Stimulated activated CD4-positive, alpha-beta T cell treated with anti-CD3 and anti-CD28 coated beads, Interleukin-4, amount 100 ng/mL, for 24 hours (primary cell): ENCODE measurements around the gene STK32C.
A peak's percentile ranks its signal among the peaks of the same experiment; 100 is the strongest.

Source experiments
- DNase-seq: peaks from one replicate; pipeline ENCODE4 v3.0.0-alpha.2; 2020

Gene STK32C

GRCh38 chr10:132205650-132206376 is 101.9 kb downstream of the STK32C start:
- no peak for DNase-seq

GRCh38 chr10:132204781-132205473 is 102.8 kb downstream of the STK32C start:
- no peak for DNase-seq

GRCh38 chr10:132204078-132204780 is 103.5 kb downstream of the STK32C start:
- no peak for DNase-seq

GRCh38 chr10:132203256-132204077 is 104.3 kb downstream of the STK32C start:
- no peak for DNase-seq

GRCh38 chr10:132202070-132202970 is 105.4 kb downstream of the STK32C start:
- DNase-seq, result no peak

GRCh38 chr10:132201111-132201969 is 106.4 kb downstream of the STK32C start:
- no peak for DNase-seq

GRCh38 chr10:132200344-132201110 is 107.2 kb downstream of the STK32C start:
- no peak for DNase-seq

GRCh38 chr10:132199854-132200311 is 107.9 kb downstream of the STK32C start:
- DNase-seq, result no peak

GRCh38 chr10:132199268-132199853 is 108.4 kb downstream of the STK32C start:
- no peak for DNase-seq

- DNase-seq, result no peak
These were observed 109.2 kb downstream of the STK32C start for GRCh38 chr10:132198381-132199181.

GRCh38 chr10:132198068-132198370 is 109.7 kb downstream of the STK32C start:
- DNase-seq, result no peak

- no peak for DNase-seq
These were observed 110.3 kb downstream of the STK32C start for GRCh38 chr10:132197271-132198067.

- no peak for DNase-seq
These were observed 111.3 kb downstream of the STK32C start for GRCh38 chr10:132196178-132197113.

GRCh38 chr10:132195366-132196075 is 112.2 kb downstream of the STK32C start:
- no peak for DNase-seq

- no peak for DNase-seq
These were observed 113.0 kb downstream of the STK32C start for GRCh38 chr10:132194726-132195125.

- peak; percentile 17 for DNase-seq
These were observed 113.7 kb downstream of the STK32C start for GRCh38 chr10:132193907-132194552.
